Activated CD4-positive, alpha-beta memory T cell treated with anti-CD3 and anti-CD28 coated beads, Interleukin-2, amount 10 ng/mL, durations not matched to agents 7 days and 5 days (primary cell): ENCODE measurements around the gene PLD5. TPM values are rescaled to one million over a fixed set of nuclear protein-coding genes. Genes with fewer than 3 reads are reported as not detected.

Experiments used
- CTCF ChIA-PET: fragments of 350-600 bp; sonication (Branson Sonifier 250); formaldehyde crosslinking; loops from one replicate; lab custom pipeline; 2021; ENCODE audit warnings: antibody characterized with exemption, inconsistent platforms; lab: Charles Lee
- POLR2A ChIA-PET: fragments of 350-600 bp; sonication (Branson Sonifier 250); formaldehyde crosslinking; loops from one replicate; lab custom pipeline; 2021; ENCODE audit warnings: antibody characterized with exemption; lab: Charles Lee
- DNase-seq: peaks from one replicate; pipeline ENCODE4 v3.0.0-alpha.2; 2020
- H3K27ac Mint-ChIP-seq: one replicate; pipeline ENCODE4 v1.8.0; 2021; ENCODE audit warnings: mild to moderate bottlenecking, mixed read lengths
- H3K27me3 Mint-ChIP-seq: one replicate; pipeline ENCODE4 v1.8.0; 2021; ENCODE audit warnings: mixed read lengths
- H3K36me3 Mint-ChIP-seq: one replicate; pipeline ENCODE4 v1.8.0; 2021; ENCODE audit warnings: low read depth, mixed read lengths
- H3K4me1 Mint-ChIP-seq: one replicate; pipeline ENCODE4 v1.8.0; 2021; ENCODE audit warnings: mixed read lengths
- H3K4me3 Mint-ChIP-seq: one replicate; pipeline ENCODE4 v1.8.0; 2021; ENCODE audit warnings: mild to moderate bottlenecking, mixed read lengths
- H3K9me3 Mint-ChIP-seq: one replicate; pipeline ENCODE4 v1.8.0; 2021; ENCODE audit warnings: mixed read lengths
- total RNA-seq, 2 experiments: library from RNA; stranded (reverse); gene quantifications; one replicate each; pipeline ENCODE4 v1.2.3, GENCODE V29; 2021

Gene PLD5
- total RNA-seq = not detected

DNA sequence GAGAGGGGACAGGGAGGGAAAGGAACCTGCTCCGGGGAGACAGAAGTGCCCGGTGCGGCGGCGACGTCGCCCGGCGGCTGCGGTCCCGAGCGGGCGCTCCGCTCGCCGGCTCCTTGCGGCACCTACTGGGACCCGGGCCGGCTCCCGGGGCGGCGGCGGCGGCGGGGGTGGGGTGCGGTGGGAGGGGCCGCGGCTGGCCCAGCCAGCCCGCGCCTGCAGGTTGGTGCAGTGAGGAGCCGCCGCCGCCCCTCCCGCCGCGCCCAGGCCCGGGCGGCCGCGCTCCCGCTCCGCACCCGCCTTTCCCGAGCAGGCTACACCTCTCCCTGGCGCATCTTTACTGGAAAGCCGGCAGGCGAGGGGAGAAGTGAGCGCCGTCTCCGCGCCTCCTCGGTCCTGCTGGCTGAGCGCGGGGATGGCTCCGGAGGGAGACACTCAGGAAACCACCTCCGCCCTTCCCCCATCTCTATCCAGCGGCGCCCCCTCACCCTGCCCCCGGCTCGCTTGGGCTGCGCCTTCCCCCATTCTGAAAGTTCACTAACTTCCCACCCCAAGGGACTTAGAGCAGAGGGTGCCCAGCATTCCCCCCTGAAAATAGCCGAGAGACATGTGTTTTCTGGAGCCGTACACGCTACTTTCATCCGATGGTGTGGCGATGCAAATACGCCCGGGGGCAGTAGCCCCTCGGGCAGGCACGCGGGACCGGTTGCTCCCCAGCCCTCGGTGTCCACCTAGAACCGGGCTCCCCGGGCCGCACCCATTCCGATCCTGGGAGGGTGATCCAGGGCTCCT lies at the start of gene PLD5:
TSS of gene PLD5 (minus strand) at position 127 of the 789 bp plus-strand sequence.
- Mint-ChIP-seq H3K4me3 (peak within 1 kb of the TSS; percentile 5), H3K27me3 (peaks cover 46% of the 10 kb centered on the region), H3K9me3 (no peaks in the 10 kb centered on the region), H3K36me3 (peaks cover 2% of the 10 kb centered on the region), H3K27ac (no peak within 1 kb of the TSS), H3K4me1 (peaks cover 6% of the 10 kb centered on the region)
- CTCF ChIA-PET = no interaction called here
- POLR2A ChIA-PET = no interaction called here
- no peak for DNase-seq

DNA sequence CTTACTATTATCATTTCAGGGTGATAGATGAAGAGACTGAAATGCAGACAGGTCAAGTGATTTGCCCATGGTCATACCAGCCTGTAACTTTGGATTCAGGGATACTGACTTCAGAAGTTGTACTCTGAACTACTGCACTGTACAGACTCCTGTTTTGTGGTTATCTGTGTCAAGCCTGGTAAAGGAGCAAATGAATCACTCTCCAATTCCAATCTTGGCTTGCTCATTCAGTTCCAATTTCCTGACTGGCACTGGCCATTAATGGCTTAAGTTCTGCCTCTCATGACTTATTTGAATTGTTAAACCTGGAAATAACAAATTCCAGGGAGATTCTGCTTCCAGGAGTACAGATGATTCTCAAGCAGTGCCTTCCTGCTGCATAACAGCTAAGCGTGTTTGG lies 45.4 kb upstream of the PLD5 start:
- ChIA-PET POLR2A (no interaction called here), CTCF (no interaction called here)
- Mint-ChIP-seq H3K27ac (no peak overlapping the region), H3K36me3 (no peaks in the 10 kb centered on the region), H3K27me3 (no peaks in the 10 kb centered on the region), H3K4me3 (no peak overlapping the region), H3K4me1 (no peaks in the 10 kb centered on the region), H3K9me3 (peaks cover 3% of the 10 kb centered on the region)
- no peak for DNase-seq

- Mint-ChIP-seq H3K9me3 (peaks cover 3% of the 10 kb centered on the region), H3K4me1 (no peaks in the 10 kb centered on the region), H3K4me3 (no peak overlapping the region), H3K27ac (no peak overlapping the region), H3K36me3 (no peaks in the 10 kb centered on the region), H3K27me3 (no peaks in the 10 kb centered on the region)
- ChIA-PET POLR2A (no interaction called here), CTCF (no interaction called here)
- DNase-seq = no peak
These were observed 44.2 kb upstream of the PLD5 start for GRCh38 chr1:242568666-242569065.

DNA sequence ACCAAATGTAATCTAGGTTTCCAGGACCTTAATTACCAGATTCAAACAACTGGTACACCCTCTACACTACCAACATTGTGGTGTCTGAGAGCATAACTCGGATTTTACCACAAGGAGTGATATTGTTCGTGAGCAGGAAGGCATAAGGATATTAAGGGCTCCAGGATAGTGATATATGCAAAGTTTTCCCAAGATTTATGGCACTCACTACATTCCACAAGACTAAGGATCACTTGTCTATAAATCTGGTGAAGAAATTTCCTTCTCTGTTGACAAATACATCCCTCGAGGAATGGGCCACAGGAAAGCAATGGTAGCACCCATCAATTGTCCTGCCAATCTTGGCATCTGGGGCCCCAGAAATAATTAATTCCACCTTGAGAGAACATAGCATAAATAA lies 43.1 kb upstream of the PLD5 start:
- Mint-ChIP-seq H3K9me3 (peaks cover 3% of the 10 kb centered on the region), H3K36me3 (no peaks in the 10 kb centered on the region), H3K4me3 (no peak overlapping the region), H3K27ac (no peak overlapping the region), H3K4me1 (no peaks in the 10 kb centered on the region), H3K27me3 (no peaks in the 10 kb centered on the region)
- no peak for DNase-seq
- ChIA-PET CTCF (no interaction called here), POLR2A (no interaction called here)

DNA sequence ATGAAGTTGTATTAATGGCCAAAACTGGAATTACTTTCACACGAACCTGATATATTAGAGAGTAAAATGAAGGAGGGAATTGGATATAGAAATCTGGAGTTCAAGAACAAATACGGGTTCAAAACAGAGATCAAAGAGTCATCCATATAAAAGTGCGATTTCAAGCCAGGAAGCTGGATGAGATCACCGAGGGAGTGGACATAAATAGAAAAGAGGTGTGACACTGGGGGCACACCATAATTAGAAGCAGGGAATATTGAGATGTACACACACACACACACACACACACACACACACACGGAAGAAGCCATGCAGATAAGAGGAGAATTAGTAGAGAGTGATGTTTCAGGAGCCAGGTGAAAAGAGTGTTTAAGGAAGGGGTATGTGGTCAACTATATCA lies 32.3 kb upstream of the PLD5 start:
- ChIA-PET CTCF (no interaction called here), POLR2A (no interaction called here)
- no peak for DNase-seq
- H3K27ac Mint-ChIP-seq = no peak overlapping the region
- H3K36me3 Mint-ChIP-seq = no peaks in the 10 kb centered on the region
- no peak overlapping the region for H3K4me3 Mint-ChIP-seq
- H3K9me3 Mint-ChIP-seq = no peaks in the 10 kb centered on the region
- no peaks in the 10 kb centered on the region for H3K27me3 Mint-ChIP-seq
- H3K4me1 Mint-ChIP-seq = no peaks in the 10 kb centered on the region

DNA sequence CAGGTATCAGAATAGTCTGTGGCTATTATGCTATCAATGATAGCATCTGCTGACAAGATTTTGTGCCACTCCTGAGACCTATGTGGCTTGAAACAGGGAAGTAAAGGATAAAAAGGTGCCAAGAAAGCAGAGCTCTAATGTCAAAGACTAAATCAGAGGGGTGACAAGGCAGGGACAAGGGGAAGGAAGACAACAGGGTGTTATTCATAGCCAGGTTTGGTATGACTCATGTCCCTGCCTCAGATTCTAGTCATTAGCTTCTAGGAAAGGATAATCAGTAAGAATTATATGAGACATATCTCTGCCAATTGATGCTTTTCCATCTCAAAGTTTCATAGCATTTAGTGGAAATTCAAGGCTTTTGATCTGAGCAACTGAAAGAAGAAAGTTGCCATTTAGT lies 31.8 kb upstream of the PLD5 start:
- Mint-ChIP-seq H3K36me3 (no peaks in the 10 kb centered on the region), H3K27me3 (no peaks in the 10 kb centered on the region), H3K27ac (no peak overlapping the region), H3K4me1 (no peaks in the 10 kb centered on the region), H3K4me3 (no peak overlapping the region), H3K9me3 (no peaks in the 10 kb centered on the region)
- ChIA-PET POLR2A (no interaction called here), CTCF (no interaction called here)
- no peak for DNase-seq

GRCh38 chr1:242554577-242554976 lies 30.1 kb upstream of the PLD5 start:
- ChIA-PET POLR2A (no interaction called here), CTCF (no interaction called here)
- no peaks in the 10 kb centered on the region for H3K4me1 Mint-ChIP-seq

DNA sequence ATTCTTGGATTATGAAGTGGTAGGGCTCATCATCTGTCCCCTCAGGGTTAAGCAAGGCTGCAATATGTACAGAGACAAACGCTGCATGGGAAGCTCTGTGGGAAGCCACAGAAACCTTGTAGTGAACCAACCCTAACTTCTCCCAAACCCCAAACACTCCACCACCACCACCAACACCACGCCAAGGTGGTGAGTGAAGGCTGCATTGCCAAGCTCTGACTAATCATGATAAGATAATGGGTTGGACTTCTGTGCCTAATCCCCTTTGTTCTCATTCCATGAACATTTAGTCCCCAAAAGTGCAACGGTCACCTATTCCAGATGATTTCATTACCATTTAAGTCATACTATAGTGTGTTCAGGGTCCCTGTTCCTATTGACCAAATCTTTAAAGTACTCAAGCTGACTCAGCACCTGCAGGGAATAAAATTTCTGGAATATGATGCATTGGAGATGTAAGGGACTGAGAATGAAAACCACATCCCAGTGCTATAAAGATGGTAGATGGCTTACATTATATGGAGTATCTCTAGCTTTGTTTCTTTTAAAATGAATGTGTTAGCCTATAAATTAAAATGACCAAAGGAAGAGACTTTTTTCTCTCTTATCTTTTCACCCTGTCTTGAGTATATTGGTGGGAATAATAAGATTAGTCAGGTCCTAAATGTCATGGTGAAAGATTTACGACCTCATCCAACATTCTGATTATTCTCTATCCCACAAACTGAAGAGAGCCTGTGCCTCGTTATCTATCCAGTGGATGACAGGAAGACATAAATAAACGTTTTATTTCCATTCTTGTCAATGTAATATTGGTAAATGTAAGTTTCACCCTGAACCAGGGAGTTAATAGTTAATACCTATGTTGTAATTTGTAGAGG lies 22.6 kb upstream of the PLD5 start:
- no peaks in the 10 kb centered on the region for H3K9me3 Mint-ChIP-seq
- no peak overlapping the region for H3K4me3 Mint-ChIP-seq
- H3K27me3 Mint-ChIP-seq = no peaks in the 10 kb centered on the region
- no peak overlapping the region for H3K27ac Mint-ChIP-seq
- ChIA-PET POLR2A (no interaction called here), CTCF (no interaction called here)
- no peaks in the 10 kb centered on the region for H3K4me1 Mint-ChIP-seq
- no peak for DNase-seq
- H3K36me3 Mint-ChIP-seq = no peaks in the 10 kb centered on the region

More at GRCh38 chr1:242554577-242554976, 30.1 kb upstream of the PLD5 start:
- Mint-ChIP-seq H3K27ac (no peak overlapping the region), H3K4me3 (no peak overlapping the region), H3K36me3 (no peaks in the 10 kb centered on the region), H3K27me3 (no peaks in the 10 kb centered on the region), H3K9me3 (no peaks in the 10 kb centered on the region)
- no peak for DNase-seq

DNA sequence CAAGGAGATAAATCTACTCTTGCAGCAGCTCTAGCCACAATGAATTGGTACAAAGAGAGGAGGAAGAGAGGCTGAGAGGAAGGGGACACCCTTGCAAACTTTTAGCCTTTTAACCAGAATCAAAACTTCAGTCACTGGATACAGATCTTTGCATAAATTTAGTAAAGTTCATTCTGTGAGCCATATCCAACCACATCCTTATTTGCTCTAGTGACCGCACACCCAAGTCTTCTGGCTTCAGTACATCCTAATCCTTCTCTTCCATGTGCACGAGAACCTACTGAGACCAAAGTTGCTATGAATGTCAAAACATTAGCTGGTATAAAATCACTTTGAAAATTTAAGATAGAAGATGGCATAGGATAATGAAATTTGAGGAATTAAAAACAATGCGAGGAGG lies 21.9 kb upstream of the PLD5 start:
- POLR2A ChIA-PET = no interaction called here

GRCh38 chr1:242544071-242544470 lies 19.6 kb upstream of the PLD5 start:
- H3K4me1 Mint-ChIP-seq = no peaks in the 10 kb centered on the region
- DNase-seq = no peak
- no peaks in the 10 kb centered on the region for H3K36me3 Mint-ChIP-seq
- CTCF ChIA-PET = no interaction called here
- H3K9me3 Mint-ChIP-seq = no peaks in the 10 kb centered on the region
- H3K27ac Mint-ChIP-seq = no peak overlapping the region
- no peaks in the 10 kb centered on the region for H3K27me3 Mint-ChIP-seq
- H3K4me3 Mint-ChIP-seq = no peak overlapping the region
- POLR2A ChIA-PET = no interaction called here

More for the DNA sequence above, 21.9 kb upstream of the PLD5 start:
- H3K4me3 Mint-ChIP-seq = no peak overlapping the region
- no peaks in the 10 kb centered on the region for H3K36me3 Mint-ChIP-seq
- DNase-seq = no peak
- CTCF ChIA-PET = no interaction called here
- no peaks in the 10 kb centered on the region for H3K27me3 Mint-ChIP-seq
- no peaks in the 10 kb centered on the region for H3K9me3 Mint-ChIP-seq
- H3K4me1 Mint-ChIP-seq = no peaks in the 10 kb centered on the region
- H3K27ac Mint-ChIP-seq = no peak overlapping the region

DNA sequence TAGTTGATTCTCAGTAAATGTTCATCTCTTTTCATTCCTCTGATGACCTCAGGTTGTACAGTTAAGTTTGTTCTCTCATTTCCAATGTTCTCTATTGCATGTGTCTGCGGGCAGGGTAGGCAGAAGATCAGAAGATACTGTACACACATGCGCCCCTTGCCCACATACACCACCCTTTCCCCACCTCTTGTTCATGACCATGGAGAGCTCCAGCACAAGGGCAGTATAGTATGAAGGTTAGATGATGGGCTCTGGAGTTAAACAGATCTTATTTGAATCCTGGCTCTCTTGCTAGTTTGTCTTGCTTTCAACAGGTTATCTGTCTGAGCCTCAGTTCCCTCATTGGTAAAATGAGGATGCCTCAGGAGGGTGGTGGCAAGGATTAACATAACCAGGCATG lies 17.8 kb upstream of the PLD5 start:
- Mint-ChIP-seq H3K4me3 (no peak overlapping the region), H3K36me3 (no peaks in the 10 kb centered on the region), H3K27me3 (no peaks in the 10 kb centered on the region), H3K27ac (no peak overlapping the region), H3K9me3 (no peaks in the 10 kb centered on the region), H3K4me1 (no peaks in the 10 kb centered on the region)
- DNase-seq = no peak
- POLR2A ChIA-PET = no interaction called here
- CTCF ChIA-PET = no interaction called here

- H3K27ac Mint-ChIP-seq = no peak overlapping the region
- ChIA-PET CTCF (no interaction called here), POLR2A (no interaction called here)
- no peaks in the 10 kb centered on the region for H3K4me1 Mint-ChIP-seq
- H3K36me3 Mint-ChIP-seq = no peaks in the 10 kb centered on the region
- no peaks in the 10 kb centered on the region for H3K9me3 Mint-ChIP-seq
- no peak overlapping the region for H3K4me3 Mint-ChIP-seq
- H3K27me3 Mint-ChIP-seq = no peaks in the 10 kb centered on the region
- DNase-seq = no peak
These were observed 11.5 kb upstream of the PLD5 start for GRCh38 chr1:242535986-242536385.

DNA sequence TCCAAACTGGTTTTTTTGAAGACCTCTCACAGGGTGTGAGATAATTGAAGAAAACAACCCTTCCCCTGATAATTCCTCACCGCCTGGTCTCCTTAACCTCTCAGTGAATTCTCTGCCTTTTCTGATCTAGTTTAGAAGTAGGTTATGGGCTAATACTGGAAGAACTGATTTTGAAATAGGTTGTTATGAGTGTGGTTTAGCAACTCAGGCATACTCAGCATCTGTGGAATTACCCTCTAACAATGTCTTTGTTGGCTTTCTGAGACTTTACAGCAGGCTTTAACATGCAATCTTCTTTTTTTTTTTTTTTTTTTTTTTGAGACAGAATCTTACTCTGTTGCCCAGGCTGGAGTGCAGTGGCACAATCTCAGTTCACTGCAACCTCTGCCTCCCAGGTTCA lies 10.3 kb upstream of the PLD5 start:
- Mint-ChIP-seq H3K36me3 (no peaks in the 10 kb centered on the region), H3K4me3 (no peak overlapping the region), H3K4me1 (no peaks in the 10 kb centered on the region), H3K27ac (no peak overlapping the region), H3K9me3 (no peaks in the 10 kb centered on the region), H3K27me3 (no peaks in the 10 kb centered on the region)
- CTCF ChIA-PET = no interaction called here
- POLR2A ChIA-PET = no interaction called here
- no peak for DNase-seq
